Erythroblast (primary cell): ENCODE data around the gene YRDC.

Experiments used
- GATA1 ChIP-seq: IDR thresholded peaks from 2 replicates; pipeline ENCODE4 v1.6.1; 2011; ENCODE audit warnings: low read depth, mild to moderate bottlenecking, control low read depth, low read length, moderate library complexity
- POLR2A ChIP-seq: IDR thresholded peaks from 2 replicates; pipeline ENCODE4 v1.6.1; 2011; ENCODE audit warnings: mild to moderate bottlenecking, low read length

- TF ChIP-seq POLR2A (no peak), GATA1 (no peak)
Observed at GRCh38 chr1:37764888-37765441, 43.0 kb downstream of the YRDC start, which contains the start of gene EPHA10.
